Fibroblast of lung (primary cell): ENCODE measurements around the gene WDR64.

ENCODE experiments used
- EZH2 ChIP-seq: IDR thresholded peaks from 2 replicates; pipeline ENCODE4 v1.5.1; 2012; ENCODE audit warnings: low read length, control low read depth, mild to moderate bottlenecking; ENCODE audit errors: missing control alignments
- TF ChIP-seq, protein P1 (sequence below), 2 donors: IDR thresholded peaks in 1 of 2; conservative IDR thresholded peaks in 1 of 2; 1 replicate in 1 of 2; 2 replicates in 1 of 2; pipeline ENCODE4 v1.5.1; 2011 to 2012; ENCODE audit warnings: low read length in 2 of 2, control low read depth in 1 of 2, inconsistent platforms in 1 of 2, low read depth in 1 of 2, mild to moderate bottlenecking in 1 of 2

DNA sequence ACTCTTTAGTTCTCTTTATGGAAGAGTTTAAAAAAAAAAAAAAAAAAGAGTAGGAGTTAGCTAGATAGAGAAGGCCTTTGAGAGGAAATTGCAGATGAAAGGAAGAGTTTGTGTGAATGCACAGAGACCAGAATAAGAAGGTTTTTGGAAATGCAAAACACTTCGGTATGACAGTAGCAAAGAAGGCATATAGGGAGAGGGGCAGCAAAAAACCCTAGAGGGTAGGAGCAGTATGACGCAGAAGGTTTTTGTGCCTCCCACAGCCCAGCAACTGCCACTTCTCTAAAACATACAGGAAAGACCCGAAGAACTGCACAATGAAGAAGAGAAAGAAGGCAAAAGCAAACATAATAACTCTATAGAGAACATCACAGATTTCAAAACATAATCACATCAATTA, 84.3 kb downstream of the WDR64 start:
- TF ChIP-seq, protein P1, sequence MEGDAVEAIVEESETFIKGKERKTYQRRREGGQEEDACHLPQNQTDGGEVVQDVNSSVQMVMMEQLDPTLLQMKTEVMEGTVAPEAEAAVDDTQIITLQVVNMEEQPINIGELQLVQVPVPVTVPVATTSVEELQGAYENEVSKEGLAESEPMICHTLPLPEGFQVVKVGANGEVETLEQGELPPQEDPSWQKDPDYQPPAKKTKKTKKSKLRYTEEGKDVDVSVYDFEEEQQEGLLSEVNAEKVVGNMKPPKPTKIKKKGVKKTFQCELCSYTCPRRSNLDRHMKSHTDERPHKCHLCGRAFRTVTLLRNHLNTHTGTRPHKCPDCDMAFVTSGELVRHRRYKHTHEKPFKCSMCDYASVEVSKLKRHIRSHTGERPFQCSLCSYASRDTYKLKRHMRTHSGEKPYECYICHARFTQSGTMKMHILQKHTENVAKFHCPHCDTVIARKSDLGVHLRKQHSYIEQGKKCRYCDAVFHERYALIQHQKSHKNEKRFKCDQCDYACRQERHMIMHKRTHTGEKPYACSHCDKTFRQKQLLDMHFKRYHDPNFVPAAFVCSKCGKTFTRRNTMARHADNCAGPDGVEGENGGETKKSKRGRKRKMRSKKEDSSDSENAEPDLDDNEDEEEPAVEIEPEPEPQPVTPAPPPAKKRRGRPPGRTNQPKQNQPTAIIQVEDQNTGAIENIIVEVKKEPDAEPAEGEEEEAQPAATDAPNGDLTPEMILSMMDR (conservative IDR thresholded peaks at IDR 0.05 in 1 of 2, IDR thresholded peaks at IDR 0.05 in 1 of 2; ENCODE audit: low read depth in 1 of 2, low read length in 2 of 2), result no peak
- no peak for TF ChIP-seq EZH2
